WTC11 (cell line): ENCODE results near the gene AGAP1.

Source experiments
- ATF2 ChIP-seq: sonication (generic); formaldehyde crosslinking; IDR thresholded peaks from 2 replicates; pipeline ENCODE4 v1.8.1; 2022; ENCODE audit warnings: low read depth, missing genetic modification reagents, borderline replicate concordance
- CREB1 ChIP-seq: sonication (generic); formaldehyde crosslinking; IDR thresholded peaks from 2 replicates; pipeline ENCODE4 v1.8.0; 2023; ENCODE audit warnings: mild to moderate bottlenecking, missing genetic modification reagents
- CTCF ChIP-seq: fragments of 200-600 bp; IDR thresholded peaks from 2 replicates; pipeline ENCODE4 v1.8.0; 2022; ENCODE audit warnings: antibody characterized with exemption
- HMGXB4 ChIP-seq: sonication (generic); formaldehyde crosslinking; IDR thresholded peaks from 2 replicates; pipeline ENCODE4 v1.8.1; 2023; ENCODE audit warnings: mild to moderate bottlenecking, moderate library complexity, missing genetic modification reagents
- NFE2L1 ChIP-seq: sonication (generic); formaldehyde crosslinking; IDR thresholded peaks from 2 replicates; pipeline ENCODE4 v1.8.1; 2023; ENCODE audit warnings: missing genetic modification reagents
- NR3C1 ChIP-seq: sonication (generic); formaldehyde crosslinking; conservative IDR thresholded peaks from 2 replicates; pipeline ENCODE4 v1.8.1; 2023; ENCODE audit warnings: low read depth, mild to moderate bottlenecking, missing genetic modification reagents
- PRDM15 ChIP-seq: sonication (generic); formaldehyde crosslinking; IDR thresholded peaks from 2 replicates; pipeline ENCODE4 v1.8.0; 2022; ENCODE audit warnings: missing genetic modification reagents
- SMAD3 ChIP-seq: sonication (generic); formaldehyde crosslinking; IDR thresholded peaks from 2 replicates; pipeline ENCODE4 v1.8.0; 2022; ENCODE audit warnings: missing genetic modification reagents, mild to moderate bottlenecking, borderline replicate concordance
- STAT6 ChIP-seq: sonication (generic); formaldehyde crosslinking; conservative IDR thresholded peaks from 2 replicates; pipeline ENCODE4 v1.8.1; 2023; ENCODE audit warnings: mild to moderate bottlenecking, low read depth, missing genetic modification reagents, moderate library complexity
- TCF7 ChIP-seq: sonication (generic); formaldehyde crosslinking; IDR thresholded peaks from 2 replicates; pipeline ENCODE4 v1.8.0; 2022; ENCODE audit warnings: mild to moderate bottlenecking, low read depth, missing genetic modification reagents, moderate library complexity
- TP53 ChIP-seq: sonication (generic); formaldehyde crosslinking; IDR thresholded peaks from 2 replicates; pipeline ENCODE4 v1.8.1; 2023; ENCODE audit warnings: mild to moderate bottlenecking, missing genetic modification reagents
- ZNF232 ChIP-seq: sonication (generic); formaldehyde crosslinking; IDR thresholded peaks from 2 replicates; pipeline ENCODE4 v1.8.0; 2022; ENCODE audit warnings: mild to moderate bottlenecking, missing genetic modification reagents
- ZNF317 ChIP-seq: sonication (generic); formaldehyde crosslinking; IDR thresholded peaks from 2 replicates; pipeline ENCODE4 v1.8.1; 2023; ENCODE audit warnings: low read depth, mild to moderate bottlenecking, moderate library complexity, missing genetic modification reagents, borderline replicate concordance
- ZNF512 ChIP-seq: sonication (generic); formaldehyde crosslinking; IDR thresholded peaks from 2 replicates; pipeline ENCODE4 v1.8.1; 2022; ENCODE audit warnings: missing genetic modification reagents, borderline replicate concordance

- no peak for TF ChIP-seq ZNF512 (CRISPR knock-in tag)
- no peak for TF ChIP-seq NFE2L1
- TF ChIP-seq HMGXB4 (CRISPR knock-in tag): no peak
- TF ChIP-seq CREB1 (CRISPR knock-in tag): no peak
- TF ChIP-seq CTCF: no peak
- TF ChIP-seq ZNF232 (CRISPR knock-in tag): no peak
- no peak for TF ChIP-seq NR3C1
- no peak for TF ChIP-seq TP53 (CRISPR knock-in tag)
- TF ChIP-seq STAT6: no peak
- no peak for TF ChIP-seq PRDM15
- TF ChIP-seq ATF2: no peak
- TF ChIP-seq ZNF317 (CRISPR knock-in tag): no peak
- no peak for TF ChIP-seq TCF7 (CRISPR knock-in tag)
- no peak for TF ChIP-seq SMAD3 (CRISPR knock-in tag)
These were observed 539.6 kb downstream of the AGAP1 start for GRCh38 chr2:236033462-236033861.
